MM.1S (cell line): ENCODE data around the gene CXADR.

Experiments
- CTCF ChIP-seq: fragments of 300-600 bp; sonication (generic); IDR thresholded peaks from 2 replicates; pipeline ENCODE4 v1.5.1; 2016; ENCODE audit warnings: antibody characterized with exemption, low read length, mixed read lengths
- EZH2 ChIP-seq: fragments of 300-600 bp; sonication (generic); optimal IDR thresholded peaks from 2 replicates; pipeline ENCODE3; 2017; ENCODE audit warnings: low read depth, mild to moderate bottlenecking, antibody characterized with exemption, low read length, mixed read lengths
- EZH2phosphoT487 ChIP-seq: fragments of 300-600 bp; sonication (generic); IDR thresholded peaks from 2 replicates; pipeline ENCODE4 v1.6.1; 2018; ENCODE audit warnings: antibody characterized with exemption, low read length

DNA sequence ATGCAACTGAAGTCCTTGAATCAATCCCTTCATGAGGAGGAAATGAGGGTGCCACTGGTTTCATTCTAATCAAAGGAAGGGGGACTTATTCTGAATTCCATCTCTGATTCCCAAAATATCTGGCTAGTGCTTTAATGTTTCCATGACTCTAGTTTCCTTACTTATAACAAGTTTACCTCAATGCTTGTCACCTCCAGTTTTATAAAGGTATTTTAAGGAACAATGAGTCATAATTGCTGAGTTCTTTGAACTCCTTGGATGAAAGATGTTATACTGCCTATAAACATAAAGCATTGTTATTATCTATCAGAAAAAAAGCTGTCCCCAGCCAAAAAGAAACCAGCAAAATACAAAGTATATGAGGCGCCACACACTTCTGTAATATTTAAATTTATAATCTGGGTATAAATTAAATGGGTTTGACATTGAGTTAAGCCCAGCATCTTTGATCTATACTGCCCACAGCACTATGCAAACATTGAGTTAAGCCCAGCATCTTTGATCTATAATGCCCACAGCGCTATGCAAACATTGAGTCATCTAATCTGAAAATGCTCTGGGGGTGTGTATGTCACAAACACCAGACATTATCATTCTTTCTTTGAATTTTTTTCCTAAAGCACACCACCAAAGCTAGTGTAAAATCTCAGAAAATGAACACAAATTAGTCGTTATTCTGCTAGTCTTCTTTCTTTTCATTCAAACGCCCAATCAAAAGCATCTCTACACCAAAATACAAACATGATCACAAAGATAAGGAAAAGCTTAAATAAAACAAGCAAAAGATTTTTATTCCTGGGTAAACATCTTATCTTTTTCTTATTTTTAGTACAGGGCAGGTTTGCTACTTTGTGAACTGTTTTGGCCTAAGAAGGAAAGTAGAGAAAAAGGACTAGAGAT lies 11.5 kb upstream of the CXADR start:
- TF ChIP-seq CTCF (no peak), EZH2 (no peak), EZH2phosphoT487 (no peak)
